ENCODE results near the gene DNAJA3. TPM values are rescaled to one million over a fixed set of nuclear protein-coding genes. Genes with fewer than 3 reads are reported as not detected.
A peak's percentile ranks its signal among the peaks of the same experiment; 100 is the strongest.

Gene DNAJA3
- total and polyA plus RNA-seq, 10 of the 15 experiments (the other 5 are each of a cell fraction or from before 2014, with no cell fraction given): 8.4 to 141 (median 60.8) TPM

GRCh38 chr16:4399001-4399730, 26.5 kb upstream of the DNAJA3 start:
- SMC1A ChIA-PET (ENCODE audit: uncharacterized antibody, unreplicated experiment): interaction anchor here (1.0 to 1.1 kb wide), 2 partner anchors 12 to 87 kb away, joined by 3 to 4 read pairs; no protein-coding TSS in a partner anchor

More at GRCh38 chr16:4399001-4399730, 26.5 kb upstream of the DNAJA3 start:
- ChIA-PET RAD21 (ENCODE audit: unreplicated experiment) (interaction anchor here (1.1 to 1.7 kb wide), 2 partner anchors 19 to 53 kb away, joined by 3 to 4 read pairs; no protein-coding TSS in a partner anchor), POLR2A (no interaction called here), CTCF (interaction anchor here (0.7 to 1.4 kb wide), 4 partner anchors 10 to 176 kb away, joined by 3 to 5 read pairs (median 4); no protein-coding TSS in a partner anchor)
- FAIRE-seq (no peak), DNase-seq (ENCODE audit: low read depth, low spot score) (no peak), ATAC-seq (no peak)
- H3K36me3 ChIP-seq (ENCODE audit: control insufficient read depth in 2 of 2, insufficient read depth in 2 of 2, low read length in 1 of 2): peaks cover 14 to 21% of the 10 kb centered on the region in 2 experiments
- no peak overlapping the region for H3K4me3 ChIP-seq
- TF ChIP-seq KDM1A (IDR thresholded peaks at IDR 0.05; ENCODE audit: borderline replicate concordance) (no peak), ZBTB11 (CRISPR knock-in tag; IDR thresholded peaks at IDR 0.05) (no peak), REST (IDR thresholded peaks at IDR 0.05; ENCODE audit: low read depth, low read length) (no peak), ATF7 (IDR thresholded peaks at IDR 0.05; ENCODE audit: low read depth) (no peak)
- no peaks in the 10 kb centered on the region for H3K79me2 ChIP-seq (ENCODE audit: control insufficient read depth, insufficient read depth, low read length)
- H3K9ac ChIP-seq (ENCODE audit: control insufficient read depth, insufficient read depth, low read length): no peak overlapping the region
- no peak overlapping the region for H3K4me2 ChIP-seq (ENCODE audit: control insufficient read depth, insufficient read depth)
- no peaks in the 10 kb centered on the region for H3K9me3 ChIP-seq (replicated peaks; ENCODE audit: control insufficient read depth, insufficient read depth, low read length)
- no peaks in the 10 kb centered on the region for H3K27me3 ChIP-seq (replicated peaks in 1 of 2; ENCODE audit: control insufficient read depth in 2 of 2, insufficient read depth in 2 of 2, low read length in 1 of 2)
- no peaks in the 10 kb centered on the region for H3K4me1 ChIP-seq (ENCODE audit: control insufficient read depth, insufficient read depth, low read length)
- H4K20me1 ChIP-seq (ENCODE audit: control insufficient read depth, insufficient read depth): no peaks in the 10 kb centered on the region; the same call in 1 of the 2 replicates
- H2AFZ ChIP-seq (ENCODE audit: control insufficient read depth, low read depth, low read length): no peak overlapping the region
- intact Hi-C loops (cut with micrococcal nuclease; ENCODE audit: unreplicated experiment) (no loop called here), in situ Hi-C loops (cut with MboI) (loop anchor here (5.0 kb wide), 2 partner anchors 37 to 112 kb away; no protein-coding TSS in a partner anchor)
- 92% methylated on average over 9 of the region's 9 CpGs for WGBS (ENCODE audit: insufficient coverage, insufficient replicate concordance, low lambda C conversion rate, missing lambda C conversion rate)
- TSS peak; percentile 36 for BruUV-seq (replicated peaks)
- no peak overlapping the region for H3K27ac ChIP-seq (ENCODE audit: control insufficient read depth, insufficient read depth)

Data from GM12878 (cell line).